ENCODE measurements around the gene GRID1.

DNA sequence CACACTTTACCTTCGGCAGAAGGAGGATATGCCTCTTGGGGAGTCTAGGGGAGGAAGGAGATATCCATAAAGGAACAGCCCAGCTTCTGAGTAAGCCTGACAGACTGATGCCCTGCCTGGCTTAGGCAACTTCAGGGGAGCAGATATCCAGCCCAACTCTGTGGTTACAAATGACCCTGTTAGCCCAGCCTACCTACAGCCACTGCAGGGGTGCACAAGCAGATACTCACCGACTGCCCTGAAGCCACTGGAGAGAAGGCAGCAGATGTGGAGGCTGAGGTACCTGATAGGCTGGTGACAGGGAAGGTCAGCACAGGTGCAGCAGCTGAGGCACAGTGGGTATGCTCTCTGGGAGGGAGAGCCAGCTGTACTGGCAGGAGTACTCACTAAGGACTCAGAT, 770.2 kb downstream of the GRID1 start:
- TF ChIP-seq CTCF (IDR thresholded peaks at IDR 0.05), result no peak
- TF ChIP-seq POLR2A (IDR thresholded peaks at IDR 0.05), result no peak
